ENCODE results near the gene LMX1A. TPM values are rescaled to one million over a fixed set of nuclear protein-coding genes. Genes with fewer than 3 reads are reported as not detected.

Gene LMX1A
- total RNA-seq, 2 experiments from 2014 or later = not detected

GRCh38 chr1:165353731-165354671 is 2.5 kb downstream of the LMX1A start:
- CTCF ChIA-PET = interaction anchor here (0.9 kb wide), 1 partner anchor 14 kb away, joined by 4 read pairs; no protein-coding TSS in a partner anchor
- H3K4me3 Mint-ChIP-seq = no peak overlapping the region

DNA sequence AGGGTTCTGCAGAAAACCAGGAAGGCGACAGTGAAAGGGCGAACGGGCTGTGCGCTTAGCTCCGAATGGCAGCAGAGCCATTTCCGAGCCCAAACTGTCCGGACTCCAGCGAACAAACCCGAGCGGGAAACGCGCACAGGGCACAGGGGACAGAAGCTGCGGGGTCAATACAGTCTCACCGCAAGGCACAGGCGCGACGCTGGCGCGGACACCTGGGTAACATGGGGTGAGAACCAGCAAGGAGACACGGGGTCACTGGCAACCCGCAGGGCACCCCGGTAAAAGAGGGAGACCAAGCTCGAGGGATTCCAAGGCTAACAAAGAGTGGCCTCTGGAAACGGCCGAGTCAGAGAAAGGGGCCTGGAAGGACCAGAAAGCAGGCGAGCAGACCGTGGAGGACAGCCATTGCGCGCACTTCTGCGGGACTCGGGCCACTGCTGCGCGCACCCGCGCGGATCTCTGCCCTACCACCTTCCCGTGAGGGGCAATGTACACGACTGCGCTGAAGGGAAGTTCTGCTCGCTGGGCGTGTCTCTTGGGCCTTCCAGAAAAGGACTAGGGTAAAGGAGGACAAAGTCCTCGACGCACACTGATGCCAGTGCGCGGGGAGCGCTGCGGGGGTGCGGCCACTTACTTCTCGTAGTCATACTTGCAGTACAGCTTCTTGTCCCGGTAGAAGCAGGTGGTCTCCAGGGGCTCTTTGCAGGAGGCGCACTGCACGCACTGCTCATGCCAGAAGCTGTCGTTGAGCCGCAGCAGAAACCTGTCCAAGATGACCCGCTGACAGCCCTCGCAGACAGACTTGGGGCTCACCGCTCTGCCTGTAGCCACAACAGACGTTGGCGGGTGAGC is 3.8 kb downstream of the LMX1A start:
- TF ChIP-seq CTCF (IDR thresholded peaks at IDR 0.05) = no peak
- Mint-ChIP-seq H3K4me3 (no peak overlapping the region), H3K27ac (no peak overlapping the region), H3K9me3 (no peaks in the 10 kb centered on the region), H3K4me1 (ENCODE audit: low read depth) (peaks cover 5% of the 10 kb centered on the region), H3K36me3 (ENCODE audit: low read depth) (no peaks in the 10 kb centered on the region), H3K27me3 (peaks cover 86% of the 10 kb centered on the region)
- intact Hi-C loops (cut with DNase I, micrococcal nuclease) = no loop called here
- H3K36me3 ChIP-seq (ENCODE audit: insufficient read depth, low read length) = no peaks in the 10 kb centered on the region
- DNase-seq (no peak), ATAC-seq (ENCODE audit: poor library complexity) (no peak)
- H3K4me1 ChIP-seq (ENCODE audit: insufficient read depth, low read length) = no peaks in the 10 kb centered on the region
- H3K27ac ChIP-seq (ENCODE audit: low read depth in 1 of 2, low read length in 2 of 2) = no peak overlapping the region
- H3K9me3 ChIP-seq (ENCODE audit: control insufficient read depth in 1 of 2, insufficient read depth in 1 of 2, low read length in 2 of 2) = peaks cover 0 to 25% of the 10 kb centered on the region in 2 experiments
- no peak overlapping the region for H3K4me3 ChIP-seq (ENCODE audit: low read length)
- CTCF ChIA-PET = no interaction called here
- peaks cover 56 to 95% of the 10 kb centered on the region in 2 experiments for H3K27me3 ChIP-seq (ENCODE audit: control insufficient read depth in 1 of 2, insufficient read depth in 2 of 2, low read length in 2 of 2)
- POLR2A ChIA-PET = no interaction called here

More at GRCh38 chr1:165353731-165354671, 2.5 kb downstream of the LMX1A start:
- no peaks in the 10 kb centered on the region for H3K36me3 ChIP-seq (ENCODE audit: insufficient read depth, low read length)
- H3K4me3 ChIP-seq (ENCODE audit: low read length) = no peak overlapping the region
- no peak for ATAC-seq (ENCODE audit: poor library complexity)
- Mint-ChIP-seq H3K27ac (no peak overlapping the region), H3K4me1 (ENCODE audit: low read depth) (peaks cover 5% of the 10 kb centered on the region), H3K9me3 (no peaks in the 10 kb centered on the region), H3K27me3 (peaks cover 86% of the 10 kb centered on the region), H3K36me3 (ENCODE audit: low read depth) (no peaks in the 10 kb centered on the region)
- H3K9me3 ChIP-seq (ENCODE audit: control insufficient read depth in 1 of 2, insufficient read depth in 1 of 2, low read length in 2 of 2) = peaks cover 0 to 25% of the 10 kb centered on the region in 2 experiments
- DNase-seq = no peak
- H3K4me1 ChIP-seq (ENCODE audit: insufficient read depth, low read length) = no peaks in the 10 kb centered on the region
- H3K27me3 ChIP-seq (ENCODE audit: control insufficient read depth in 1 of 2, insufficient read depth in 2 of 2, low read length in 2 of 2) = peaks cover 55 to 95% of the 10 kb centered on the region in 2 experiments
- TF ChIP-seq CTCF (IDR thresholded peaks at IDR 0.05) = no peak
- H3K27ac ChIP-seq (ENCODE audit: low read depth in 1 of 2, low read length in 2 of 2) = no peak overlapping the region
- POLR2A ChIA-PET = no interaction called here
- intact Hi-C loops (cut with DNase I, micrococcal nuclease) = no loop called here

DNA sequence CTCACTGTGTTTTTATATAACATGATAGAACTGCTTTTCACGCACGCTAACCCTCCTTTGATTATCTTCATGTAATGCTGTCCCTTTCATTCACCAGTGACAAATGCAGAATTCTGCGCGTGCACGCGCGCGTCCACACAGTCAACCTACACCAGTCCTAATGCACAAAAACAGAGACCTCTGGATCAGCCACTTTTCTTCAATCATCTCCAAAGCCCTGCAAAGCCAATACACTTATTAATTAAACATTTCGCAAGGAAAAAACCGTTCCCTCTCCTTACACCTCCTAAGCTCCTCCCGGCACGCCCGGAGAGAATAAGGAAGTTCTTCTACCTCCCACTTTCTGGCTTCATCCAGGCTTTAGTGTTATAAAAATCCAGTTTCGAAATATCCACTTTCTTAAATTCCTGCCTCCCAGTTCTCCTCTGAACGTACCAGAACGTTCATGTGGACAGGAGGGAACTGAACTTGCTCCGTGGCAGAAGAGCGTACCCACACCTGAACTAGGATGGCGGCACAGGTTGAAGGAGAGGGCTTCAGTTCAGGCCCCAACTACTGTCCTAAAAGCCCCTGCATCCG is 4.6 kb downstream of the LMX1A start:
- ATAC-seq (ENCODE audit: poor library complexity) (no peak), DNase-seq (no peak)
- Histone ChIP-seq H3K27ac (ENCODE audit: low read depth in 1 of 2, low read length in 2 of 2) (no peak overlapping the region), H3K4me1 (ENCODE audit: insufficient read depth, low read length) (no peaks in the 10 kb centered on the region), H3K27me3 (ENCODE audit: control insufficient read depth in 1 of 2, insufficient read depth in 2 of 2, low read length in 2 of 2) (peaks cover 52 to 95% of the 10 kb centered on the region in 2 experiments), H3K4me3 (ENCODE audit: low read length) (no peak overlapping the region), H3K36me3 (ENCODE audit: insufficient read depth, low read length) (no peaks in the 10 kb centered on the region), H3K9me3 (ENCODE audit: control insufficient read depth in 1 of 2, insufficient read depth in 1 of 2, low read length in 2 of 2) (peaks cover 0 to 25% of the 10 kb centered on the region in 2 experiments)
- ChIA-PET POLR2A (no interaction called here), CTCF (interaction anchor here (1.1 kb wide), 1 partner anchor 15 kb away, joined by 3 read pairs; no protein-coding TSS in a partner anchor)
- Mint-ChIP-seq H3K27ac (no peak overlapping the region), H3K4me1 (ENCODE audit: low read depth) (peaks cover 5% of the 10 kb centered on the region), H3K9me3 (no peaks in the 10 kb centered on the region), H3K36me3 (ENCODE audit: low read depth) (no peaks in the 10 kb centered on the region), H3K27me3 (peaks cover 86% of the 10 kb centered on the region), H3K4me3 (no peak overlapping the region)
- intact Hi-C loops (cut with DNase I, micrococcal nuclease) = no loop called here
- no peak for TF ChIP-seq CTCF (IDR thresholded peaks at IDR 0.05)
